Stimulated activated CD4-positive, alpha-beta T cell treated with anti-CD3 and anti-CD28 coated beads, Interleukin-15, amount 100 ng/mL, for 24 hours (primary cell): ENCODE results near the gene SLC22A17.

Experiments used
- DNase-seq: peaks from one replicate; pipeline ENCODE4 v3.0.0-alpha.2; 2020

Gene SLC22A17

GRCh38 chr14:23361320-23361719 lies 8.6 kb upstream of the SLC22A17 start:
- DNase-seq, result no peak

GRCh38 chr14:23360496-23360895 lies 7.8 kb upstream of the SLC22A17 start:
- no peak for DNase-seq

- no peak for DNase-seq
These were observed 7.2 kb upstream of the SLC22A17 start for GRCh38 chr14:23359722-23360447.

GRCh38 chr14:23359167-23359626 lies 6.5 kb upstream of the SLC22A17 start:
- DNase-seq, result no peak

DNA sequence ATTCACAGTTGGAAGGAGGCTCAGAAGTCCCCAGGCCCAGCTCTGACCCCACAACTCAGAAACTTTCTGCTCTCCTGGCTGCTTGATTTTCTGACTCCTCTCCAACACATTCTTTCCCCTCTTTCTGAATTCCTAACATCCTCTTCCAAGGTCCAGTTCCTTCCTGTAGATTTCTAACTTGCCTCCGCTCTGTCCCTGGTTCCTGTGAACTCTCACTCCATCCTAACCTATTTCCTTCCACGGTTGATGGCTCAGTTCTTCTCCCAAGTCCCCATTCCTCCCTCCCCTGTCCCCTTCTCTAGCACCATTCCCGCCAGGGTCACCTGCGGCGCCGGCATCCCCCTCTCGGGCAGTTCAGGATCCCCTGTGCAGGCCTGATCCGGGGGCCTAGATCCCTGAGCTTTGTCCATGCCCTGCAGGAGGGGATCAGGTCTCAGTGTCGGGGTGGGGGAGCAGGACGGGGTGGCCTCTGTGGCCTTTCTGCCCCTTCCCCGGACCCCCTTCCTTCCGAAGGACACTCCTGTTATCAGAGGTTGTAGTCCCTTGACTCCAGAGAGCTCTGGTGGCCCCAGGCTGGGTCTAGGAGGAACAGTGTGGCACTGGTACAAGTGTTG lies 6.0 kb upstream of the SLC22A17 start:
- DNase-seq, result no peak

DNA sequence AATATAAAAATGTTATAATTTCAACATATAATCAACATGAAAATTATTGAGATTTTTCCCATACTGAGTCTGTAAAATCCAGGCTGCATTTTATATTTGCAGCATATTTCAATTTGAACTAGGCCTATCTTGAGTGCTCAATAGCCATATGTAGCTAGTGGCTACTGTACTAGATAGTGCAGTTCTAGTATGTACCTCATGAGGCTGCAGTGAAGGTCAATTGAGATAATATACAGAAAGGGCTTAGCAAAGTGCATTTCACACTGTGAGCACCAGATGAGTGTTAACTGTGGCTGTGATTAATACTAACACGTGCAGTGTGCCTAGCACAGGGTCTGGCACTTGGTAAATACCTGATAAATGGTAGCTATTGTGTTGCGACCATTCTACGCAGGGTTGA lies 5.4 kb upstream of the SLC22A17 start:
- DNase-seq, result no peak

GRCh38 chr14:23357261-23357660 lies 4.6 kb upstream of the SLC22A17 start:
- DNase-seq, result no peak

GRCh38 chr14:23356662-23357061 lies 4.0 kb upstream of the SLC22A17 start:
- DNase-seq, result no peak

DNA sequence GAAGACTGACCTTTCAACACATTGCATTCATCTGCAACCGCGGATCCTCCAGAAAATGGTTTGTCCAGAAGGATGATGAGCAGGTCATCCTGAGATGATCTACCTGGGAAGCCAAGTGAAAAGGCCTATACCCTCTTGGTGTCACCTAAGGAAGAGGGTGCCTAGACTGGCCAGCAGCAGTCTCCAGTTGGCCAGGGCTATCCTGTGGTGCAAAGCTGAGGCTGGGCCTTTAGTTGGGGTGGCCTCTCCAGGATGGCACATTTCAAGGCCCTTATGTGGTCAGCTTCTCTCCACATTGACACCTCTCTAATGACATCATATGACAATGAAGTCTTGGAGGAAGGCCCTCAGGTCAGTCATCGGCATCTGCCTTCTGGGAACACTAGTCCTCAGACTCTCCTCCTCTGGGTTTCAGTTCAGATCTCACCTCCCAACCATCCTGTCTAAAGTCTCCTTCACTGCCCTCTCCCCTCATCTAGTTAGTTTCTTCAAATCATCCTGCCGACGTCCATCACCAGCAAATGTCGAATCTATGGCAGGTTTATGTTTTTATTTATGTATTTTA lies 3.3 kb upstream of the SLC22A17 start:
- no peak for DNase-seq

DNA sequence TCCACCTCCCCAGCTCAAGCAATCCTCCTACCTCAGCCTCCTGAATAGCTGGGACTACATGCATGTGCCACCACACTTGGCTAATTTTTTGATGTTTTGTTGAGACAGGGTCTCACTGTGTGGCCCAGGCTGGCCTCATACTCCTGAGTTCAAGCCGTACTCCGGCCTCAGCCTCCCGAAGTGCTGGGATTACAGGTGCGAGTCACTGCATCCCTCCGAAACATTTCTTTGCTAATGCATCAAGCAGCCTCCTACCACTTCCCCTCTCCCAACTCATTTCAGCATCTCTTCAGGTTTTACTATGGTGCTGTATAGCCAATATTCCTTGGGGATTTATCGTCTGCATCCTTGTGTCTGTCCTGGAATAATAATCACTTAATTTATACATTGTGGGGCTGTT lies 2.3 kb upstream of the SLC22A17 start:
- no peak for DNase-seq

- no peak for DNase-seq
These were observed 720 bp upstream of the SLC22A17 start for GRCh38 chr14:23353433-23353780.

DNA sequence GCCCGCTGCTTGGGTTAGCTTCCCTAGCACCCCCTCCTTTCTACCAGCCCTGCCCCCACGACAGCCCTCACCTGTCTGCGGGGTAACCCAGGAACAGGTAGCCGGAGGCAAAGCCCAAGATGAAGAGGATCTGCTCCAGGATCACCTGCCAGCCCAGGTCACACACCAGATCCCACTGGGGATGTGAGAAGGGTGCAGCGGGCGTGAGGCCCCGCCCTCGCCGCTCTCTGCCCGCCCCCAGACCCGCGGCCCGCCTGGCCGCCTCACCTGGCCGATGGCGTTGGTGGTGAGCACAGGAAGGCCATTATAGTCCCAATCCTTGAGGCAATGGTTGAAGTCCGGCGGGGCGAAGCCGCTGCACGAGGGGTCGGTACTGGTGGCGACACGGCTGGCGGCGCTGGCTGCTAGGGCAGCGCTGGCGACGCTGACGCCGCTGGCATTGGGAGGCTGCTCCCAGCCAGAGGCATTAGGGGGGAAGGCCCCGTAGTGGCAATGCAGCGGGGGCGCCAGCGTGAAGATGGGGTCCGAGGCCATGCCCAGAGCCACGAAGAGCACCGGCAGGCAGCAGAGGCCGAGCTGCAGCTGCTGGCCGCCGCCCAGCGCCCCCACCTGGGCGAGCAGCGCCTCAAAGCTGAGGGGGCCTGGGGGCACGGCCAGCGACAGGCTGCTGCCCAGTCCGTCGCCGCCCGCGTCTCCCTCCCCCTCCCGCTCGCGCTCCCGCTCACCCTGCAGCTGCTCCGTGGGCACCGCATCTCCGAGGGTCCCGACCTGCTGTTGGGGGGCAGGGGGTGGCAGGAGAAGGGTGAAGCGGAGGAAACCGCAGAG lies 794 bp downstream of the SLC22A17 start:
- DNase-seq, result peak; percentile 21

GRCh38 chr14:23349156-23349845 lies 3.4 kb downstream of the SLC22A17 start:
- no peak for DNase-seq

DNA sequence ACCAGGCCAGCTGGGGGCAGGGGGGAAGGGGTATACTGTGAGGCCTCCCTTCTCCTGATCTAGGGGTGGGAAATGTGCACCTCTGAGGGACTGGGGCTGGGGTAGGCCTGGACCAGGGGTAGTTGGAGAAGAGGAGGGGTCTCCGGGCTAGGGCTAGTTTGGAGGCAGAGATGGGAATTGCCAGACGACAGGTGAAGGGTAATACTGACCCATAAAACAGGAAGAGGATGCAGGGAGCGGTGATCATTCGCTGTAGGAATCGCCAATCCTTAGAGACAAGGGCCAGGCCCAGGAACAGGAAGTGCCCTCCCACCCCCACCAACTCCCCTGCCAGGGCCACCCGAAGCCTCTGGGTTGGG lies 4.4 kb downstream of the SLC22A17 start:
- DNase-seq, result no peak

GRCh38 chr14:23347406-23348296 lies 5.0 kb downstream of the SLC22A17 start:
- no peak for DNase-seq

GRCh38 chr14:23346693-23347405 lies 5.8 kb downstream of the SLC22A17 start:
- DNase-seq, result no peak

GRCh38 chr14:23345987-23346692 lies 6.5 kb downstream of the SLC22A17 start:
- no peak for DNase-seq

DNA sequence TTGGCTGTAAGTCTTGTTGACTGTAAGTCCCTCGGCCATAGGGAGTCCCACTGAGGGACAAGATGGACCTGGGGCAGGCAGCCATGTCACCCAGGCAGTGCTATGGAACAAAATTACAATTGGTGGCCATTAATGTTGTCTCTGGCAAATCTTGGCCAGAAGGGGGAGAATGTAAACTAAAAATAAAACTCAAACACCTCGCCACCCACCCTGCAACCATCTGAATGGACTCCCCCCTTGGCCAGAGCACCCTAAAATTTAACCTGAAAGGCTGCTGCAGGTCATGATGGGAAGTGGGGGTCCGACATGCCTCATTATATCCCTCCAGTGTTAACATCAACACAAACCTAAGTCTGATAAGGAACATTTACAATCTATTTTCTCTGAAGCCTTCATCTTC lies 8.2 kb downstream of the SLC22A17 start:
- DNase-seq, result no peak

DNA sequence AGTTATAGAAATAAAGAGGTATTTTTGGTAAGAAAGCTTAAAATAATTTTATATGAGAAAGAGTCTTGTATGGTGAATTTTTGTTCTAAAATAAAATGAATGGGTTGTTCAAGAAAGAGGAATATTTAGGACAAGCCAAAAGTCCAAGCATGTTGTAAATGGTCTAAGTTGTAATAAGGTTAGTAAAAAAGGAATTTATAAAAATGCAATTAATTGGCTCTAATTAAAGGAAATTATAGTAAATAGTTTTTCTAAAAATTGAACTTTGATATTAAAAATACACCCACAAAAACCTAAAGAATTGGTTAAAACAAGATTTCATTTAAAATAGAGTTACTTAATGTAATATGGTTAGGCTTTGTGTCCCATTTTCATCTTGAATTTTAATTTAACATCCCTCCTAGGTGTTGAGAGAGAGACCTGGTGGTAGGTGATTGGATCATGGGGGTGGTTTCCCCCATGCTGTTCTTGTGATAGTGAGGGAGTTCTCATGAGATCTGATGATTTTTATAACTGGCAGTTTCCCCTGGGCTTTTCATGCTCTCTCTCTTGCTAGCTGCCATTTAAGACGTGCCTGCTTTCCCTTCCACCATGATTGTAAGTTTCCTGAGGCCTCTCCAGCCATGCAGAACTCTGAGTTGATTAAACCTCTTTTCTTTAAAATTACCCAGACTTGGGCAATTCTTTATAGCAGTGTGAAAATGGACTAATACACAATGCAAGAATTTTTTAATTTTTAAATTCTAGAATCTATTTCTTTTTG lies 13.0 kb downstream of the SLC22A17 start:
- DNase-seq, result no peak

DNA sequence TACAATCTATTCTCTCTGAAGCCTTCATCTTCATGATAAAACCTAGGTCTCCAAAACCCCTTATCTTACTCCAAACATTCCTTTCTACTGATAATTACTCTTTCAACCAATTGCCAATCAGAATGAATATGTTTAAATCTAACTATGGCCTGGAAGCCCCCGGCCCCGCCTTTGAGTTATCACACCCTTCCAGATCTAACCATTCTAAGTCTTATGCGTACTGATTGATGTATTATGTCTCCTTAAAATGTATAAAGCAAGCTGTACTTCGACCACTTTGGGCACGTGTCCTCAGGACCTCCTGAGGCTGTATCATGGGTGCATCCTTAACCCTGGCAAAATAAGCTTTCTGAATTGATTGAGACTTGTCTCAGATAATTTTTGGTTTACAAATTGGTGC lies 17.1 kb downstream of the SLC22A17 start:
- no peak for DNase-seq
